Psoas muscle (tissue), 8 donors: ENCODE data around the gene PRXL2C. TPM values are rescaled to one million over a fixed set of nuclear protein-coding genes. Genes with fewer than 3 reads are reported as not detected.

Experiments
- ATAC-seq, 4 donors: fragments of 200-7000 bp; cut with Tn5 transposase; one replicate each; pipeline ENCODE4 v1.9.1; 2020; ENCODE audit warnings: moderate library complexity in 3 of 4, mild to moderate bottlenecking in 2 of 4
- DNase-seq, 2 donors: peaks; one replicate each; pipeline ENCODE4 v3.0.0-alpha.2; 2020
- H3K27ac ChIP-seq: fragments of 200-600 bp; one replicate; pipeline ENCODE4 v1.8.0; 2022
- H3K27me3 ChIP-seq, 3 donors: fragments of 200-600 bp in 1 of 3; one replicate each; pipeline versions ENCODE4 v1.6.1 to v1.8.0; 2013 to 2022; ENCODE audit warnings: low read length in 2 of 3, mild to moderate bottlenecking in 2 of 3, moderate library complexity in 1 of 3; ENCODE audit not compliant: insufficient read depth in 3 of 3
- H3K36me3 ChIP-seq, 2 donors: fragments of 200-600 bp in 1 of 2; one replicate each; pipeline versions ENCODE4 v1.6.1 to v1.8.0; 2013 to 2022; ENCODE audit warnings: low read depth in 1 of 2, mild to moderate bottlenecking in 1 of 2, moderate library complexity in 1 of 2; ENCODE audit not compliant: insufficient read depth in 1 of 2
- H3K4me1 ChIP-seq: fragments of 200-600 bp; one replicate; pipeline ENCODE4 v1.8.0; 2022
- H3K4me3 ChIP-seq: fragments of 200-600 bp; one replicate; pipeline ENCODE4 v1.8.0; 2022; ENCODE audit warnings: mild to moderate bottlenecking
- H3K9me3 ChIP-seq: fragments of 200-600 bp; one replicate; pipeline ENCODE4 v1.8.0; 2022
- CTCF ChIP-seq: fragments of 200-600 bp; IDR thresholded peaks from one replicate; pipeline ENCODE4 v1.8.0; 2022; ENCODE audit warnings: antibody characterized with exemption
- WGBS, 3 donors: extraction: QIAGEN DNeasy Blood & Tissue Kit; methylation state at CpG; one replicate each; pipeline versions ENCODE4 v1.1.6 to v1.1.7; 2013; 5-methylcytosine and 5-hydroxymethylcytosine counted together
- intact Hi-C, 2 donors: fragments of 100-400 bp; cut with DNase I; formaldehyde crosslinking; loops; one replicate each; pipeline versions ENCODE4 v1.11.0 to v1.14.2; 2022
- polyA plus RNA-seq, 3 donors: library from polyadenylated mRNA; stranded (reverse); fragments of 200-250 nt; gene quantifications; one replicate each; pipeline ENCODE4 v1.2.3, GENCODE V29; 2013
- total RNA-seq, 4 donors: library from RNA; stranded (reverse); fragmentation: NEBNext Ultra II Directional in 2 of 4; extraction: Animal tissue kit (Norgen Biotek cat#: 25700) in 2 of 4; gene quantifications; one replicate each; pipeline versions ENCODE4 v1.2.1 to v1.2.4, GENCODE V29; 2021 to 2023
- donor health status: healthy with polysubstance abuse.
- donor health status: DM: no; HTN: no; CAD: no; lungs with moderate emphysema.
- donor health status: Bipolar disorder and iron deficiency.
- donor health status: healthy.
- donor health status: DM: yes; HTN: yes; CAD: no.
- donor health status: DM: no; HTN: no; CAD: no.
- donor health status: DM: no; HTN: no; CAD: no.
- donor health status: DM: yes; HTN: yes; CAD: no.

The PRXL2C gene
- total and polyA plus RNA-seq, 7 donors: 6.2 to 31.3 (median 16.9) TPM

DNA sequence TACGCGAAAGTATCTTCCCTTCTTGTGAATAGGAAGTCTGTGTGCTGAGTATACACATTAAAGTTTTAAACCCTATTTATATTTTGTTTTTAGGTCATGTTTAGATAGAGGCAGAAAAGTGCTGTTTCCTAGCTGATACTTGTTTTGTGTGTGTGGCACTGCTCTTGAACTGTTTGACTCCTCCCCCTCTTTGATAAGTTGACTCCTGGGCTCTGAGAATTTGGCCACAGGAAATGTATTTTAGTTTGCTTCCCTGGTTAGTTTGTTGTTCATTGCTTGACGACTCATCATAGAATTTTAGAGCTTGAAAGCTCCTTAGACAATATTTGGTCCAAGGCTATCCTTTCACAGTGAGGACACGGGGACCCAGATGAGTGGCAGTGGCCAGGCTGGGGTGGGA is 33.5 kb downstream of the PRXL2C start:
- Histone ChIP-seq H3K9me3 (no peaks in the 10 kb centered on the region), H3K4me1 (no peaks in the 10 kb centered on the region), H3K4me3 (no peak overlapping the region), H3K27ac (no peak overlapping the region), H3K36me3 (no peaks in the 10 kb centered on the region), H3K27me3 (no peaks in the 10 kb centered on the region)
- WGBS, 3 donors: 74 to 76% (median 76%) methylated on average over 4 of the region's 4 CpGs
- ATAC-seq (no peak), DNase-seq (no peak)
- TF ChIP-seq CTCF: no peak
- intact Hi-C loops: no loop called here

- intact Hi-C loops: no loop called here
- 70 to 73% (median 72%) methylated on average over 7 of the region's 7 CpGs for WGBS, 3 donors
- ATAC-seq: no peak
These were observed 34.3 kb downstream of the PRXL2C start for GRCh38 chr9:96620832-96621269.

GRCh38 chr9:96620181-96620514 is 35.0 kb downstream of the PRXL2C start:
- no peak for DNase-seq
- no peak for TF ChIP-seq CTCF
- no peaks in the 10 kb centered on the region for H3K4me1 ChIP-seq
- H3K9me3 ChIP-seq: no peaks in the 10 kb centered on the region
- ATAC-seq: no peak
- intact Hi-C loops: no loop called here
- H3K4me3 ChIP-seq: peak overlapping the region; percentile 68
- H3K36me3 ChIP-seq: no peaks in the 10 kb centered on the region
- H3K27ac ChIP-seq: no peak overlapping the region
- no peaks in the 10 kb centered on the region for H3K27me3 ChIP-seq
- 63 to 72% (median 63%) methylated on average over 11 of the region's 11 CpGs for WGBS, 3 donors

More at GRCh38 chr9:96620832-96621269, 34.3 kb downstream of the PRXL2C start:
- Histone ChIP-seq H3K4me1 (no peaks in the 10 kb centered on the region), H3K27ac (no peak overlapping the region), H3K27me3 (no peaks in the 10 kb centered on the region), H3K9me3 (no peaks in the 10 kb centered on the region), H3K4me3 (no peak overlapping the region), H3K36me3 (no peaks in the 10 kb centered on the region)
- no peak for TF ChIP-seq CTCF
- DNase-seq: no peak

DNA sequence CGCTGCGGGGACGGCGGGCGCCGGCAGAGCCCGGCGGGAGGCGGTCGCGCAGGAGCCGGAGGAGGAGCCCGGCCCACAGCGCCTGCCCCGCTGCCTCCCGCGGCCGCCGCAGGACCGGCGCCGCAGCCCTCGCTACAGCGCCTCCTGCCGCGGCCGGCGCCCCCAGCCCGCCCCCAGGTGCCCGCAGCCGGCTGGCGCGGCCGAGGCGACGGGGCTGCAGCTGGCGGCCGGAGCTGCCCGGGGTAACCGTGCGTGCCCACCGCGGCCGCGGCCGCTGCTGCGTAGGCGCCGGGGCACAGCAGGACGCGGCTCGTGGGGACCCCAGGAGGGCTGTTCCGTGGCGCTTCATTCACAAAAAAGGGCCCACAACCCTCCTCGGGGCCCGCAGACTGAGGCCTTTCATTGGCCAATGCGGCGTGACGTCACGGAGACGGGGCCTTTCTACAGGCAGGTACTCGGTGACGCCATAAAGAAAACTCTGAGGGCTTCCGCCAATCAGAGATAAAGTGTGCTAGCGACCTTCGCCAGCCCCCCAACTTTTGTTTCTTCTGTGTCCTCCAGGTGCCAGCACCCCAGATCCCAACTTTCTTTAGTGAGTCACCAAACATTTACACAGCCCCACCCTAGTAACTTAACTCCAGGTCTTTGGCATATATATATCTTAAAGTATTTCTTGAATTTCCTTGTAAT is 35.5 kb downstream of the PRXL2C start, which contains the start of gene CDC14B:
CDC14B (minus strand) TSS at position 353 of the 690 bp plus-strand sequence. CDS start 465 bp downstream, outside the sequence.
- peak; percentile 79 to 84 for DNase-seq
- Histone ChIP-seq H3K9me3 (no peaks in the 10 kb centered on the region), H3K27ac (peak within 1 kb of the TSS; percentile 94), H3K27me3 (no peaks in the 10 kb centered on the region), H3K4me3 (peak within 1 kb of the TSS; percentile 83), H3K4me1 (no peaks in the 10 kb centered on the region), H3K36me3 (no peaks in the 10 kb centered on the region)
- 2 to 3% (median 2%) methylated on average over 23 to 66 of the region's 66 CpGs for WGBS, 3 donors
- peak; percentile 9 for TF ChIP-seq CTCF
- intact Hi-C loops: loop anchor here (2.0 to 5.0 kb wide), 2 partner anchors 27 to 33 kb away; no protein-coding TSS in a partner anchor
- ATAC-seq: peak; percentile 35 to 57 (median 44)

GRCh38 chr9:96619124-96619465 is 36.0 kb downstream of the PRXL2C start:
- H3K36me3 ChIP-seq: no peaks in the 10 kb centered on the region
- H3K9me3 ChIP-seq: no peaks in the 10 kb centered on the region
- ATAC-seq: peak in 2 of 4 donors; percentile 20 to 25
- H3K4me1 ChIP-seq: no peaks in the 10 kb centered on the region
- H3K27me3 ChIP-seq: no peaks in the 10 kb centered on the region
- 0 to 1% (median 1%) methylated on average over 16 to 54 of the region's 54 CpGs for WGBS, 3 donors
- H3K27ac ChIP-seq: peak overlapping the region; percentile 94
- intact Hi-C loops: loop anchor here (2.0 to 5.0 kb wide), 2 partner anchors 28 to 33 kb away; no protein-coding TSS in a partner anchor
- TF ChIP-seq CTCF: no peak
- peak in 1 of 2 donors; percentile 26 for DNase-seq
- H3K4me3 ChIP-seq: peak overlapping the region; percentile 83
